Dedifferentiated amniotic fluid mesenchymal stem cell (primary cell): Measurements from ENCODE around the gene IL4.

Experiments
- DNase-seq: peaks from one replicate; pipeline ENCODE4 v3.0.0-alpha.2; 2016; ENCODE audit errors: extremely low spot score

IL4 gene

GRCh38 chr5:132658381-132659302 lies 15.1 kb upstream of the IL4 start:
- no peak for DNase-seq

- DNase-seq, result no peak
Observed at GRCh38 chr5:132659598-132660493, 13.9 kb upstream of the IL4 start.

- DNase-seq, result no peak
Observed at GRCh38 chr5:132661231-132662003, 12.4 kb upstream of the IL4 start.

GRCh38 chr5:132662004-132662401 lies 11.8 kb upstream of the IL4 start:
- DNase-seq, result no peak

- DNase-seq, result no peak
Observed at GRCh38 chr5:132662925-132663770, 10.6 kb upstream of the IL4 start.

- no peak for DNase-seq
Observed at GRCh38 chr5:132663771-132664695, 9.8 kb upstream of the IL4 start.

GRCh38 chr5:132664696-132665209 lies 9.0 kb upstream of the IL4 start:
- DNase-seq, result no peak

- DNase-seq, result no peak
Observed at GRCh38 chr5:132665574-132666080, 8.2 kb upstream of the IL4 start.

- no peak for DNase-seq
Observed at GRCh38 chr5:132666310-132667123, 7.3 kb upstream of the IL4 start.

GRCh38 chr5:132667309-132667708 lies 6.5 kb upstream of the IL4 start:
- DNase-seq, result no peak

- DNase-seq, result no peak
Observed at GRCh38 chr5:132667761-132668705, 5.8 kb upstream of the IL4 start.

- DNase-seq, result no peak
Observed at GRCh38 chr5:132668706-132669454, 4.9 kb upstream of the IL4 start.

GRCh38 chr5:132669455-132669820 lies 4.4 kb upstream of the IL4 start:
- DNase-seq, result no peak

- DNase-seq, result no peak
Observed at GRCh38 chr5:132669966-132670882, 3.6 kb upstream of the IL4 start.

GRCh38 chr5:132671000-132671399 lies 2.8 kb upstream of the IL4 start:
- no peak for DNase-seq

- DNase-seq, result no peak
Observed at GRCh38 chr5:132673488-132673887, 301 bp upstream of the IL4 start.
